Measurements from ENCODE around the gene AKNA. TPM values are rescaled to one million over a fixed set of nuclear protein-coding genes. Genes with fewer than 3 reads are reported as not detected.

The AKNA gene
- total RNA-seq, 1 experiment from 2014 or later, result 20.6 TPM

DNA sequence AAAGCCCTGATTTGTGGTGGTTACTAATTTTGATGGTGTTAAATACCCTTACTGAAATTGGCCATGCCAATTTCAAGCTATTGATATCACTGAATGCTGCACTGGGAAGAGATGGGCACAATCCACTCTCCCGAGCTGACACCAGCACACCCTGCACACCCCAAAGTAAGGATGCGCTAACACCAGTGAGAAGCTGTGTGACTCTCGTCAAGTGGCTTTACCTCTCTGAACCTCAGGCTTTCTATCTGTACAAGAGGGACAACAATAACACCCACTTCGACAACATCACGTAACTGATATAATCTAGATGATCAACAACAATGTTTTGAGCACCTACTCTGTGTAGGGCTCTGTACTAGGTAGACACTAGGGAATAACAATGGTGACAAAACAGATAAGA is 8.0 kb upstream of the AKNA start:
- Histone ChIP-seq H3K36me3 (ENCODE audit: control insufficient read depth in 1 of 2, insufficient read depth in 2 of 2, low read length in 2 of 2) (no peaks in the 10 kb centered on the region), H3K4me3 (replicated peaks in 1 of 2; ENCODE audit: low read depth in 1 of 2, low read length in 2 of 2) (no peak overlapping the region), H3K9me2 (ENCODE audit: insufficient read depth) (no peaks in the 10 kb centered on the region), H3K4me2 (ENCODE audit: low read length) (no peak overlapping the region), H3K9me3 (ENCODE audit: control insufficient read depth in 1 of 2, insufficient read depth in 1 of 2, low read depth in 1 of 2, low read length in 2 of 2) (no peaks in the 10 kb centered on the region), H4K20me1 (ENCODE audit: insufficient read depth) (no peaks in the 10 kb centered on the region), H3K27me3 (ENCODE audit: insufficient read depth, low read length) (no peaks in the 10 kb centered on the region), H3K4me1 (ENCODE audit: control insufficient read depth in 1 of 2, insufficient read depth in 2 of 2, low read length in 2 of 2) (peaks cover 10 to 27% of the 10 kb centered on the region in 2 experiments; a peak in 3 of 4 replicates), H2AFZ (ENCODE audit: low read depth, low read length, poor library complexity, severe bottlenecking) (no peak overlapping the region), H3K79me2 (ENCODE audit: insufficient read depth, low read length) (no peaks in the 10 kb centered on the region), H3K27ac (ENCODE audit: low read depth, low read length) (no peak overlapping the region), H3K9ac (ENCODE audit: low read length) (no peak overlapping the region)
- ChIA-PET RAD21 (ENCODE audit: low non-redundant PET in 1 of 2, low total read pairs in 2 of 2, uncharacterized antibody in 2 of 2, unreplicated experiment in 2 of 2) (no interaction called here), POLR2A (interaction anchor here (0.6 to 1.6 kb wide), 3 partner anchors 9 to 1639 kb away, joined by 4 to 6 read pairs (median 4); no protein-coding TSS in a partner anchor), CTCF (no interaction called here)
- DNase-seq (ENCODE audit: low read depth, low spot score) (no peak), ATAC-seq (no peak)
- BruUV-seq (replicated peaks), result no TSS peak
- intact Hi-C loops (cut with micrococcal nuclease), result no loop called here
- no peak for TF ChIP-seq SIN3A (IDR thresholded peaks at IDR 0.05; ENCODE audit: low read depth)
- TF ChIP-seq, protein P1, sequence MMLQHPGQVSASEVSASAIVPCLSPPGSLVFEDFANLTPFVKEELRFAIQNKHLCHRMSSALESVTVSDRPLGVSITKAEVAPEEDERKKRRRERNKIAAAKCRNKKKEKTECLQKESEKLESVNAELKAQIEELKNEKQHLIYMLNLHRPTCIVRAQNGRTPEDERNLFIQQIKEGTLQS (IDR thresholded peaks at IDR 0.05), result no peak
- no peak for TF ChIP-seq EGR1 (IDR thresholded peaks at IDR 0.05; ENCODE audit: low read depth)
- TF ChIP-seq ZFX (IDR thresholded peaks at IDR 0.05), result no peak
- TF ChIP-seq, protein P2, sequence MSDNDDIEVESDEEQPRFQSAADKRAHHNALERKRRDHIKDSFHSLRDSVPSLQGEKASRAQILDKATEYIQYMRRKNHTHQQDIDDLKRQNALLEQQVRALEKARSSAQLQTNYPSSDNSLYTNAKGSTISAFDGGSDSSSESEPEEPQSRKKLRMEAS (IDR thresholded peaks at IDR 0.05), result no peak
- TF ChIP-seq SP1 (IDR thresholded peaks at IDR 0.05; ENCODE audit: low read depth), result no peak

DNA sequence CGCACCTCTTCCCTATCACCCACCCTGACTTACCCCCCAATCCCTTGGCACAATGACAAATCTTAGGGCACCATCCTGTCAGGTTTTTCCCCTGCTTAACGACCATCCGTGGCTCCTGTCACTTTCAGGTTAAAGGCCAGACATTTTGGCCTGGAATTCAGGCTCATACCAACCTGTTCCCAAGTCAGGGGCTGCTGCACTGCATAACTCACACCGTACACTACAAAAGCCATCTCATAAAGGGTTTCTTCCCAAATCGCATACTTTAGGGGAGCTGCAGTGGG is 7.5 kb upstream of the AKNA start:
- intact Hi-C loops (cut with micrococcal nuclease), result no loop called here
- Histone ChIP-seq H3K9me3 (ENCODE audit: control insufficient read depth in 1 of 2, insufficient read depth in 1 of 2, low read depth in 1 of 2, low read length in 2 of 2) (no peaks in the 10 kb centered on the region), H3K36me3 (ENCODE audit: control insufficient read depth in 1 of 2, insufficient read depth in 2 of 2, low read length in 2 of 2) (no peaks in the 10 kb centered on the region), H4K20me1 (ENCODE audit: insufficient read depth) (no peaks in the 10 kb centered on the region), H3K79me2 (ENCODE audit: insufficient read depth, low read length) (no peaks in the 10 kb centered on the region), H3K4me2 (ENCODE audit: low read length) (no peak overlapping the region), H3K27ac (ENCODE audit: low read depth, low read length) (no peak overlapping the region), H3K4me3 (replicated peaks in 1 of 2; ENCODE audit: low read depth in 1 of 2, low read length in 2 of 2) (no peak overlapping the region), H3K27me3 (ENCODE audit: insufficient read depth, low read length) (no peaks in the 10 kb centered on the region), H3K9me2 (ENCODE audit: insufficient read depth) (no peaks in the 10 kb centered on the region), H3K4me1 (ENCODE audit: control insufficient read depth in 1 of 2, insufficient read depth in 2 of 2, low read length in 2 of 2) (peaks cover 10 to 27% of the 10 kb centered on the region in 2 experiments; a peak in 3 of 4 replicates), H2AFZ (ENCODE audit: low read depth, low read length, poor library complexity, severe bottlenecking) (no peak overlapping the region), H3K9ac (ENCODE audit: low read length) (no peak overlapping the region)
- CTCF ChIA-PET, result no interaction called here
- RAD21 ChIA-PET (ENCODE audit: low non-redundant PET in 1 of 2, low total read pairs in 2 of 2, uncharacterized antibody in 2 of 2, unreplicated experiment in 2 of 2), result no interaction called here
- TF ChIP-seq YY1 (IDR thresholded peaks at IDR 0.05; ENCODE audit: extremely low read depth, insufficient replicate concordance, low read depth, low read length) (no peak), SIN3A (IDR thresholded peaks at IDR 0.05; ENCODE audit: low read depth) (no peak), RAD21 (IDR thresholded peaks at IDR 0.05; ENCODE audit: low read depth) (no peak), FOSL1 (IDR thresholded peaks at IDR 0.05; ENCODE audit: low read depth) (no peak)
- TF ChIP-seq, protein P1 (IDR thresholded peaks at IDR 0.05), result no peak
- TF ChIP-seq, protein P2 (IDR thresholded peaks at IDR 0.05), result no peak
- no peak for ATAC-seq
- DNase-seq (ENCODE audit: low read depth, low spot score), result no peak
- POLR2A ChIA-PET, result interaction anchor here (0.6 to 1.6 kb wide), 2 partner anchors 9 to 284 kb away, joined by 4 to 6 read pairs; no protein-coding TSS in a partner anchor
- no TSS peak for BruUV-seq (replicated peaks)
